Stomach (tissue), 9 donors: ENCODE data around the gene SNX9. TPM values are rescaled to one million over a fixed set of nuclear protein-coding genes. Genes with fewer than 3 reads are reported as not detected.

Source experiments
- DNase-seq, 2 donors: peaks; one replicate each; pipeline versions ENCODE4 v3.0.0 to v3.0.0-alpha.2; 2013 to 2019
- H3K27ac ChIP-seq, 5 donors: fragments of 200-600 bp in 4 of 5; sonication (generic) in 4 of 5; one replicate each; pipeline ENCODE4 v1.5.1; 2013 to 2019; ENCODE audit warnings: mild to moderate bottlenecking in 1 of 5, moderate library complexity in 1 of 5
- H3K27me3 ChIP-seq, 3 donors: fragments of 200-600 bp; sonication (generic); one replicate each; pipeline ENCODE4 v1.5.1; 2017 to 2019; ENCODE audit warnings: mixed run types in 1 of 3
- H3K36me3 ChIP-seq, 4 donors: fragments of 200-600 bp; sonication (generic); 1 replicate in 3 of 4; 2 replicates in 1 of 4; pipeline ENCODE4 v1.5.1; 2016 to 2019
- H3K4me1 ChIP-seq, 4 donors: fragments of 200-600 bp; sonication (generic); one replicate each; pipeline ENCODE4 v1.5.1; 2016 to 2019
- H3K4me3 ChIP-seq, 4 donors: fragments of 200-600 bp; sonication (generic) in 3 of 4; one replicate each; pipeline ENCODE4 v1.5.1; 2016 to 2019; ENCODE audit warnings: mild to moderate bottlenecking in 1 of 4
- H3K9me3 ChIP-seq, 4 donors: fragments of 200-600 bp; sonication (generic); one replicate each; pipeline ENCODE4 v1.5.1; 2016 to 2019
- EP300 ChIP-seq: sonication (generic); formaldehyde crosslinking; IDR thresholded peaks from one replicate; pipeline ENCODE4 v1.6.1; 2017; ENCODE audit warnings: antibody characterized with exemption
- POLR2A ChIP-seq, 4 donors: fragments of 450-650 bp; IDR thresholded peaks; one replicate each; pipeline ENCODE4 v1.6.1; 2016; ENCODE audit warnings: antibody characterized with exemption in 4 of 4, control low read depth in 2 of 4, mild to moderate bottlenecking in 1 of 4, moderate library complexity in 1 of 4
- POLR2AphosphoS5 ChIP-seq, 3 donors: sonication (generic); formaldehyde crosslinking; IDR thresholded peaks; one replicate each; pipeline ENCODE4 v1.6.1; 2016; ENCODE audit warnings: antibody characterized with exemption in 3 of 3
- WGBS, 5 donors: extraction: QIAGEN DNeasy Blood & Tissue Kit in 3 of 5; methylation state at CpG; one replicate each; pipeline versions ENCODE4 v1.1.5 to v1.1.7; 2013 to 2018; 5-methylcytosine and 5-hydroxymethylcytosine counted together
- intact Hi-C: fragments of 100-400 bp; cut with DNase I; formaldehyde crosslinking; loops from one replicate; pipeline ENCODE4 v1.15.1; 2023; ENCODE audit warnings: low total_unique reads
- polyA plus RNA-seq, 3 donors: library from polyadenylated mRNA; stranded (reverse); fragments of 200-250 nt; gene quantifications; one replicate each; pipeline ENCODE4 v1.2.3, GENCODE V29; 2013
- total RNA-seq, 5 donors: library from RNA; depleted of rRNA; stranded (reverse); fragments of >200 nt; gene quantifications; one replicate each; pipeline versions ENCODE4 v1.1.0 to v1.2.3, GENCODE V29; 2014 to 2016
- TF ChIP-seq, protein P1 (sequence below), 7 experiments: fragments of 450-650 bp in 4 of 7; fragments of 200-600 bp in 3 of 7; sonication (generic) in 3 of 7; IDR thresholded peaks; one replicate each; pipeline ENCODE4 v1.5.1; 2016 to 2019; ENCODE audit warnings: antibody characterized with exemption in 7 of 7, control low read depth in 2 of 7, mild to moderate bottlenecking in 1 of 7
- donor health status: healthy with polysubstance abuse.
- donor health status: Bipolar disorder and iron deficiency.
- donor health status: healthy.

The SNX9 gene
- total and polyA plus RNA-seq, 8 donors, result 21.4 to 58.7 (median 38.7) TPM

DNA sequence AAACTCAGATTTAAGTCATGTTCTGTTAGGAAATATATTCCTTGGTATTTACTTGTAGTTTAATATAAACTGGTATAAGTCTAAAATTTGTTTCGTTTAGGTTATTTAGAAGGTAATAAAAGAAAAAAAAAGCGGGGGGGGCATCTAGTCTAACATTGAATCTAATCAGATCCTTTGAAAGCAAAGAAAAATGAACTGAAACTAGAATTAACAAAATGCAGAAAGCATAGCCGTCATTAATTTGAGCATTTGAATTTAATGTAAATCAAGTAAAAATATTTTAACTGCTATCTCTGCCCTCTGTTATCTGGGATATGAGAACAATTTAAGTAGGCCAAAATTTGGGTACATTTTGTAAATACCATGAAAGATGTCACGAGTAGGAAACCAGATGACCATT, 54.1 kb downstream of the SNX9 start:
- no peak for DNase-seq
- WGBS, 5 donors, result 90 to 94% (median 92%) methylated on average over 4 of the region's 4 CpGs
- Histone ChIP-seq H3K4me1 (peaks cover 3 to 40% (median 18%) of the 10 kb centered on the region in 4 donors), H3K36me3 (peaks cover 18 to 71% (median 60%) of the 10 kb centered on the region in 4 donors), H3K27ac (no peak overlapping the region), H3K27me3 (no peaks in the 10 kb centered on the region), H3K9me3 (no peaks in the 10 kb centered on the region), H3K4me3 (no peak overlapping the region)
- intact Hi-C loops, result no loop called here
- TF ChIP-seq POLR2A (IDR thresholded peaks at IDR 0.05) (no peak), EP300 (no peak), POLR2AphosphoS5 (IDR thresholded peaks at IDR 0.05) (no peak)
- TF ChIP-seq, protein P1, sequence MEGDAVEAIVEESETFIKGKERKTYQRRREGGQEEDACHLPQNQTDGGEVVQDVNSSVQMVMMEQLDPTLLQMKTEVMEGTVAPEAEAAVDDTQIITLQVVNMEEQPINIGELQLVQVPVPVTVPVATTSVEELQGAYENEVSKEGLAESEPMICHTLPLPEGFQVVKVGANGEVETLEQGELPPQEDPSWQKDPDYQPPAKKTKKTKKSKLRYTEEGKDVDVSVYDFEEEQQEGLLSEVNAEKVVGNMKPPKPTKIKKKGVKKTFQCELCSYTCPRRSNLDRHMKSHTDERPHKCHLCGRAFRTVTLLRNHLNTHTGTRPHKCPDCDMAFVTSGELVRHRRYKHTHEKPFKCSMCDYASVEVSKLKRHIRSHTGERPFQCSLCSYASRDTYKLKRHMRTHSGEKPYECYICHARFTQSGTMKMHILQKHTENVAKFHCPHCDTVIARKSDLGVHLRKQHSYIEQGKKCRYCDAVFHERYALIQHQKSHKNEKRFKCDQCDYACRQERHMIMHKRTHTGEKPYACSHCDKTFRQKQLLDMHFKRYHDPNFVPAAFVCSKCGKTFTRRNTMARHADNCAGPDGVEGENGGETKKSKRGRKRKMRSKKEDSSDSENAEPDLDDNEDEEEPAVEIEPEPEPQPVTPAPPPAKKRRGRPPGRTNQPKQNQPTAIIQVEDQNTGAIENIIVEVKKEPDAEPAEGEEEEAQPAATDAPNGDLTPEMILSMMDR (IDR thresholded peaks at IDR 0.05), result no peak

DNA sequence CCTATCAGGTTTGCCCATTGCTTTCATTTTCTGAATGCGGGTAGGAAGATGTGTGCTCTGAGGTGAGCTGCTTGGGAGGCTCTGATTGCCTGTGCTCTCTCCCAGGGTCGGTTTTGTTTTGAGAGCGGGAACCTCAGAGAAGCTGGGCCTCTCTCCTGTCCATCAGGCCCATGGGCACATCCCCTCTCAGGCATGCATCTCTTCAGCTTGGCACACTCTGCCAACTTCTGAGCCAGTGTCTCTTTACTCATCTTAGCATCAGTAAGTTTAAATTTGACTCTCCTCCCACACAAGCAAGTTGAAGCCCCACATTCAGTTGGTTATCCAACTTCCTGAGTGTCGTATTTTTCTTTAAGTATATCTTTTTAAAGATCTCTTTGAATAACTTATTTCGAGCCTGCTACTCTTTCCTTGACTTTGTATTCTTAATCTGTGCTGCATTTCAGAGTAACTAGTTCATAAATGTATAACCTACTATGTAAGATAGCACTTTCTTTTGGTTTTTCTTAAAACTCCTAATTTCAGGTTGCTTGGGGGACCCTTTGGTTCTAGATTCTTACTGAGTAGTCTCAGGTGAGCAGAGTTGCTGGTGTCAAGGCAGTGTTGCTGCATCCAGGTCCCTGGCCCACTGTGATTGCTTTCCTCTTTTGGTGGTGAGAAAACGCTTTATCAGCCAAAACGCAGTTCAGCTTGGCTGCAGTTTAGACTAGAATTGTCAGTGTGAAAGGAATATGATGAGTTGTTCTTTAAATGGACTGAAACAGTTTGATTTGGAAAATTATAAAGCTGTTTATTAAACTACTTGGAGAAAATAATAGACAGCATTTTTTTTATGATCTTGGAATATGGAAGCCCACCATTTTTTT, 54.8 kb downstream of the SNX9 start:
- H3K27ac ChIP-seq, result no peak overlapping the region
- no peaks in the 10 kb centered on the region for H3K9me3 ChIP-seq
- intact Hi-C loops, result no loop called here
- 79 to 89% (median 80%) methylated on average over 7 of the region's 7 CpGs for WGBS, 5 donors
- H3K27me3 ChIP-seq, result no peaks in the 10 kb centered on the region
- no peak for DNase-seq
- H3K4me1 ChIP-seq, result peaks cover 0 to 35% (median 17%) of the 10 kb centered on the region in 4 donors
- TF ChIP-seq POLR2A (IDR thresholded peaks at IDR 0.05) (no peak), EP300 (no peak), POLR2AphosphoS5 (IDR thresholded peaks at IDR 0.05) (no peak)
- TF ChIP-seq, protein P1 (IDR thresholded peaks at IDR 0.05), result no peak
- no peak overlapping the region for H3K4me3 ChIP-seq
- H3K36me3 ChIP-seq, result peaks cover 18 to 78% (median 61%) of the 10 kb centered on the region in 4 donors

DNA sequence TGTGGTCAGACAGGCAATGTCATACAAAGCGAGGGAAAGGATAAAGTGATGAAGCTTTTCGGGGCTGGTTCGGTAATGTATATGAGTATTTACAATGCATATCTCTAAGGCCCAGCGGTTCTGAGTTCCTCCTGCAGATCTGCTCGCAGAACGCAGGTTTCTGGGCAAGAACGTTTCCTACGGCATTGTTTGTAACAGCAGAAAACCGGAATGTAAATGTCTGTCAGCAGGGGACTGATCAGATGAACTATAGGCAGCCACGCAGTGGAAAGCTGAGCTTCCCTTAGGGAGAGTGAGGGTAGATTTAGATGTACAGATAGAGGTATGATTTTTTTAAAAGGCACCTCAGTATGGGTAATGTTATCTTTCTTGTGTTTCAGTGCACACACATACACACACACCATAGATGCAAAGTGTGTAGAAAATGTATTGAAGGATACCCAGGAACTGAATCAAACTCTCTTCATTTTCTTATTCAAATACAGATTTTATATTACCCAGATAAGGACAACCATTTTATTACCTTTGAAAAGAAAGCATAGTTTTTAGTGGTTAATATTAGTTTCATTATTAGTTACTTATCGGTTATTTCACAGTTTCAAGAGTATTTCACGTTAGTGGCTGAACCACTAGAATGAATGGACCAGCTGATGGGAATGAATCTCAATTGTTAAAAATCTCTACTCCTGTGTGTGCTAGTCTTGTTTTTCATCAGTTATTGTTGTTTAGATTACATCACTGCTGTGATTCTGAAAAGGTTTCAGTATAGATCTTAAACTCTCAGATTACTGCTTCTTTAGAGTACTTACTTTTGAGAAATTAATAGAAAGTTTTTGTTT, 56.2 kb downstream of the SNX9 start:
- Histone ChIP-seq H3K36me3 (peaks cover 18 to 76% (median 56%) of the 10 kb centered on the region in 4 donors), H3K4me1 (peaks cover 0 to 30% (median 16%) of the 10 kb centered on the region in 4 donors), H3K27ac (no peak overlapping the region), H3K4me3 (no peak overlapping the region), H3K27me3 (no peaks in the 10 kb centered on the region), H3K9me3 (no peaks in the 10 kb centered on the region)
- DNase-seq, result no peak
- no peak for TF ChIP-seq POLR2A (IDR thresholded peaks at IDR 0.05)
- TF ChIP-seq, protein P1 (IDR thresholded peaks at IDR 0.05), result no peak
- TF ChIP-seq EP300, result no peak
- no peak for TF ChIP-seq POLR2AphosphoS5 (IDR thresholded peaks at IDR 0.05)
- intact Hi-C loops, result no loop called here
- WGBS, 5 donors, result 52 to 75% (median 61%) methylated on average over 12 of the region's 12 CpGs

DNA sequence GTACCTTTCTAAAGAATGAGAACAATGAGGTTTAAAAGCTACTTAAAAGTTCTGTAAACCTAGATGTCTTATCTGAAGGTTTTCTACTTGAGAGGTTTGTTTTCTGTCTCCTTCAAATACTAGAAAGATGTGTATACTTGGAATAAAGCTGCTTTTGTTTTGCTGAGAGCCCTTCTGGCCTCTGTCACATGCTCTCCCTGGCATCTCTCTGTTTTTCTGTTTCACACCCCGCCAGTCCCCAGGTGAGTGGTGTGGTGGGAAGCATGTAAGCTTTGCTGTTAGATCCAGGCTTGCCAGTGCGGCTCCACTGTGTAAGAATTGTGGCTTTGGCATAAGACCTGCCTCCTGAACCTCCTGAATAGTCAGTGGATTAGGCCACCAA, 56.8 kb downstream of the SNX9 start:
- Histone ChIP-seq H3K4me1 (peaks cover 0 to 30% (median 16%) of the 10 kb centered on the region in 4 donors), H3K27me3 (no peaks in the 10 kb centered on the region), H3K36me3 (peaks cover 18 to 76% (median 52%) of the 10 kb centered on the region in 4 donors), H3K9me3 (no peaks in the 10 kb centered on the region), H3K27ac (peak overlapping the region in 1 of 5 donors; percentile 11), H3K4me3 (no peak overlapping the region)
- TF ChIP-seq, protein P1 (IDR thresholded peaks at IDR 0.05), result no peak
- TF ChIP-seq POLR2AphosphoS5 (IDR thresholded peaks at IDR 0.05), result no peak
- no peak for TF ChIP-seq EP300
- TF ChIP-seq POLR2A (IDR thresholded peaks at IDR 0.05), result no peak
- WGBS, 5 donors, result 34 to 67% (median 60%) methylated on average over 2 of the region's 2 CpGs
- DNase-seq, result peak in 1 of 2 donors; percentile 28
- intact Hi-C loops, result no loop called here
